HG02981 (cell line): ENCODE results near the gene ESRRB.

Source experiments
- ATAC-seq: cut with Tn5 transposase; IDR thresholded peaks from one replicate; pipeline ENCODE4 v1.9.1; 2021; ENCODE audit warnings: mild to moderate bottlenecking, moderate library complexity; ENCODE audit not compliant: unreplicated experiment

Gene ESRRB

DNA sequence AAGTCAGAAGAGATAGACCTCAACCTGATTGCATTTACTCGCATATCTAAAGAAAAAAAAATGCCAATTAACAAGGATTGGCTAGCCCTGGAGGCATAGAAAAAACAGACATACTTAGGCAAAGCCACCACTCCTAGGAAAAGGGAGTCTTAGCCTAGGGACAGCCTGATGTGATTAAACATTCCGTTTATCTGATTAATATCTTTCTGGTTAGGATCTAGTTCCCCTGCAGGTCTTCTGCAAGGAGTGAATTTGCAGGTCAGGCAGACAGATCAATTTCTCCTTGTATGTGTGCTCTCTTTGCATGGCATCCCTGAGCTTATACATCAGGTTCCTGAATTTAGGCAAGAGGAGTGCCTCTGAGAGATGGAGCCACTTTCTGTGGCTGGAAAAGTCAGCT is 70.5 kb downstream of the ESRRB start:
- ATAC-seq, result no peak

DNA sequence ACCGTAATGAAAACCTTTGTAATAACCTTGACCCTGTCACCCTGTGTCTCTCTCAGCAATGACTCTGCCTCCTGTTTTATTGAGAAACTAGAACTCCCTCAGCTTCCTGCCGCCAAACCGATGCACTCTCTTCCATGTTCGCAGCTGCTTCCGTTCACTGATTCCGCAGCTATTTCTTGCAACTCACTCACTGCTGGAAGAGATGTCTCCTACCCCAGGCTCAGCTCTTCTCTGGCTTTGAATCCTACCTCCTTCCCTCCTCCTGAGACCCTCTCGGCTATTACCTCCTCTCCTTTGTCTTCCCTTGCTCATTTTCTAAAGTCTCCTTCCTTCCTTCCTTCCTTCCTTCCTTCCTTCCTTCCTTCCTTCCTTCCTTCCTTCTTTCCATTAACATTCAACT is 71.0 kb downstream of the ESRRB start:
- ATAC-seq, result no peak

DNA sequence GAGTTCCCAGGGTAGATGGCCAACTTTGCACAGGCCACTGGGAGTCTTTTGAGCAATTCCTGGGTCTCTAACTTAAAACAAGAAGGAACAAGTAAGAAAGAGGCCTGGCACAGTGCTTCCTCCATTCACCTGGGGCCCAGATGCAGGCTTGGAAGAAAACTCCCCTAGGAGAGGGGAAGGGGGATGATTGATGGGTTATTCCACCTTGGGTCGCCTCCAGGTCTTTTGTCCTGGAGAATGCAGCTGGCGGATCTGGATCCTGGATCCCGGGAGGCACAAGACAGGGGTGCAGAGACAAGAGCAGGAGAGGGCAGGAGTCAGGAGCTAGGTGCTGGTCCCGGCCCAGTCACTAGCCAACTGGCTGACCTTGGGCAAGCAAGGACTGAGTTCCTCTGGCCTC is 74.5 kb downstream of the ESRRB start:
- ATAC-seq, result no peak

DNA sequence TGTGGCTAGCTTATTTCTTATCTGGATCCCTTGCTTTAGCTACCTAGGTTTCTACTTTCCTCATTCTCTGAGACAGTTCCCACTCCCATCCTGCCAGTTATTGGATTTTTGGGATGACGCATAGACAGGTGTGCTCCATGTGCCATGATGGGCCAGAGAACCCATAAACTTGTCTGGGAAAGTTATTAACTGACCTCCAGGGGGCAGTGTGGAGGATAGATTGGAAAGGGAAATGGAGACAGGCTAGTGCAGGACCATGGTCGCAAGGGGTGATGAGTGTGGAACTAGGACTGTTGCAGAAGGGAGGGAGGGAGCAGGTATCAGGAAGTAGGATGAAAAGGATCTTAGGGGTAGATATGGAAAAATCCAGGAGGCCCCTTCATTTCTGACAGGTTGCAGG is 80.3 kb downstream of the ESRRB start:
- ATAC-seq, result no peak

DNA sequence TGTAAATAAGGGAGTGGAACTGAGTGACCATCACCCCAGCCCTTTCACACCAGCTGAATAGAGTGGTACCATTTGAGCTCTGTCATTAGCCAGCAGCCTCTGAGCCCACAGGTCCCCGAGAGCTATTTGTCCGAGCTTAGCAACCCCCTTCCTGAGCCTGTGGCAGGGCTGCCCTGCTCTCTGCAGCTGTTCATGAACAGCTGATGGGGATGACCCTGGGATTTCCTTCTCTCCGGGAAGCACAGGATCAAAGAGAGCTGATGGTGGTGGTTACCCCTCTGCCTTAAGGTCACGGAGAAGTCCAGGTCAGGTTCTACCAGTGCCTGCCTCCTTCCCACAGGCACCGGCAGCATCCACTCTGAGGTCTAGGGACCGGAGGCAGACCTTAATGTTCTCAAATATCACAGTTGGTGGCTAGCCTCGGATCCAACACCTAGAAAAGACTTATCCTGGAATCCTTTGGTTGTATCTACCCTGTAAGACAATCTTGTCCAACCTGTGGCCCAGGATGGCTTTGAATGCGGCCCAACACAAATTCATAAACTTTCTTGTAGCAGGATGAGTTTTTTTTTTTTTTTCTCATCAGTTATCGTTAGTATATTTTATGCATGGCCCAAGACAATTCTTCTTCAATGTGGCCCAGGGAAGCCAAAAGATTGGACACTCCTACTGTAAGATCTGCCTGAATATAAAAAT is 81.1 kb downstream of the ESRRB start:
- no peak for ATAC-seq

DNA sequence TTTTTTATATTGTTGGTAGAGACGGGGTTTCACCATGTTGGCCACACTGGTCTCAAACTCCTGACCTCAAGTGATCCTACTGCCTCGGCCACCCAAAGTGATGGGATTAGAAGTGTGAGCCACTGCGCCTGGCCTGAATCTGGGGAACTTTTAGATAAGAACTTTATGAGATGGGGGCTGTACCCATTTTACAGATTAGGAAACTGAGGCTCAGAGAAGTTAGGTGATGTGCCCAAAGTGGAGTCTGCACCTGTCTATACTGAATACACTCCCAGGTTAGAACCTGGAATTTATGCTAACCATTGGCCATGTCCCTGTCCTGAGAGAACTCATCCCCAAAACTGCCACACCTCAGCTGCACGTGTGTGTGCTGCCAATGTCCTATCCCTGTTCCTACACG is 81.9 kb downstream of the ESRRB start:
- ATAC-seq, result no peak

DNA sequence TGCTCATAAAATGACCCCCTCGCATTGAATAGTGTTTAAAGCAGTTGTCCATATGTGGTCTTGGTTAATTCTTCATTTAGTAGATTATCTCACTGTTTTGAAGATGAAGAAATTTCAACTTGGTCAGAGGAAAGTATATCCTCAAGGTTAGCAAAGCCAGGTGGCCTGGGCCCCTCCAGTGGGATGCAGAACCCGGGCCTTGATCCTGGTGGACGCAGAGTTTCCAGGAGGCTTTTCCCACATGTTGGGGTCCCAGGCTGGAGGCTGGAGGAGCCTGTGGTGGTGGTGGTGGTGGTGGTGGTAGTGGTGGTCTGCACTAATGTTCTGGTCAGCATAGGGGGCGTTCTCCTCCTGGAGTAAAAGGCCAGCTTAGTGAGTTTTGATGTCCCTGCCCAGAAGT is 85.9 kb downstream of the ESRRB start:
- ATAC-seq, result no peak

DNA sequence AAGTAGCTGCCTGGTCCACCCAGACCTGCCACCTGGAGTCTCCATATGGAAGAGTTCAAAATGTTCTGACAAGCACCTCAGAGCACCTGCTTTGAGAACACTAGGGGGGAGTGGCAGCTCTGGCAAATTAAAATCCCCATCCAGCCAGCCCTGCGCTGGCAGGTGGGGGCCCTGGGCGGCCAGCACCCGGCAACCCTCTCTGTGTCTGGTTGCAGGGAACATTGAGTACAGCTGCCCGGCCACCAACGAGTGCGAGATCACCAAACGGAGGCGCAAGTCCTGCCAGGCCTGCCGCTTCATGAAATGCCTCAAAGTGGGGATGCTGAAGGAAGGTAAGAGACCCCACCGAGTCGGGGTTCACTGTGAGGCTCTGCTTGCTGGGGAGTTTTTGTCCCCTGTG is 86.4 kb downstream of the ESRRB start:
- no peak for ATAC-seq

DNA sequence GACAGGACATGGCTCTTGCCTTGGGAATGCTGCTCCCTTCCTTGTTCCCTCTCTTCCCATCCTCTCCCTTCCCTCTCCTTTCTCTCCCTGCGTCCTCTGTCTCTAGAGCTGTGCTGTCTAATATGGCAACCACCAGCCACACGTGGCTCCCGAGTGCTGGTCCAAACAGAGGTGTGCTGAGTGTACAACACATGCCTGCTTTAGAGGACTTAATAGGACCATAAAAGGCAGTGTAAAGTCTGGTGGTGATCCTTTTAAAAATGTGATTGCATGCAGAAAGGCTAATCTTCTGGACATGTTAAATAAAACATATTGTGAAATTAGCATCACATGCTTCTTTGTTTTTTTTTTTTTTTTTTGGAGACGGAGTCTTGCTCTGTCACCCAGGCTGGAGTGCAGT is 87.2 kb downstream of the ESRRB start:
- ATAC-seq, result no peak

DNA sequence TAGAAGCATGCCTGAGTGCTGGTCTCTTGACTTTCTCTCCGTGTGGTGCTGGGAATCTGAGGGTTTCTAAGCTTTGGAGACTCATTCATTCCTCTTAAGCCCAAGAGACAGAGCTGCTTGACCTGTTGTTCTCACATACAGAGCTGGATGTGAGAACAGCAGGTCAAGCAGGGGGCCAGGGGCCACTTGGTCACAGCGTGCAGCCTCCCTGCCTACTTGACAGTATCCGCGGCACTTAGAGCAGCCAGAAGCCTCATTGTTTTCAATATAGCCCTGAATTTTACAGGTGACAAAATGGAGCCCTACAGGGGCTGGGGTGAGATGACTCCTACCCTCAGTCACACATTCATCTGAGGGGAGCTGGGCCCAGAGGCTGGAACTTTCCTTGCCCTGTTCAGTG is 88.9 kb downstream of the ESRRB start:
- no peak for ATAC-seq

DNA sequence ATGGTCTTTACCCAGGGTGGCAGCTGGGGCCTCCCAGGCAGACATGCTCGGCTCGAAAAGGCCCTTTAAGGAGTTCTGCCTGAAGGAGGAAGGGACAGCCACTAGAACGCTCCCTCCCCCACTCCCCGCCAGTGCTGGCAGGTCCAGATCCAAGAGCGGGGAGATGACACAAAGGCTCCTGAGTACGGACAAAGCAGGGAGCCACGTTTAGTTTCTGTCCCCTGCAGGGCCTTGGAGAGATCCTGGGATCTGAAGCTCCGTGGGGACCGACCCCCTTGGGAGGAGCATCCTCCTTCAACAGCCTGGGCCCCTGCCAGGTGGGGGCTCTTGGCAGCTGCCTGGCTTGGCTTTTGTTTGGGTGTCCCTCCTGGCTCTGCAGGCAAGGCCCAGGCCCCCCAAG is 89.7 kb downstream of the ESRRB start:
- ATAC-seq, result no peak

DNA sequence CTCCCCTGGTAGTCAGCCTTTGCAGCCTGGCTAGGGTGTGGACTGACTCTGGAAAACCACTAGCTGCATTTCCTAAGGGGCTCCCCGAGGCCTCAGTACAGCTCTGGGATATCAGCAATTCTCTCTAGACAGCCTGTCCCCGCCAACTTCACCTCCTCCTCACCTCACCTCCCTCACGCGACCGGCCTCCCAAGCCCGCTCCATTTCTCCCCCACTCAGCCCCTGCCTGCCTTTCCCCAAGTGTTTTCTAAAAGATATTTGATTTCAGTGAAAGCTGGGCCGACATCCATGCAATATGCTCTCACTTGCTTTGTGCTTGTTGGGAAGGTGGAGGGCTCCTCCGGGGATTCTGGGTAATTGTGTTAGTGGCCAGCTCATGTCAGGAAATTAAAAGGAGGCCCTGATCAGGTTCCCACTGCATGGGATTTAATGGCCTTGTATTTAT is 91.8 kb downstream of the ESRRB start:
- no peak for ATAC-seq

DNA sequence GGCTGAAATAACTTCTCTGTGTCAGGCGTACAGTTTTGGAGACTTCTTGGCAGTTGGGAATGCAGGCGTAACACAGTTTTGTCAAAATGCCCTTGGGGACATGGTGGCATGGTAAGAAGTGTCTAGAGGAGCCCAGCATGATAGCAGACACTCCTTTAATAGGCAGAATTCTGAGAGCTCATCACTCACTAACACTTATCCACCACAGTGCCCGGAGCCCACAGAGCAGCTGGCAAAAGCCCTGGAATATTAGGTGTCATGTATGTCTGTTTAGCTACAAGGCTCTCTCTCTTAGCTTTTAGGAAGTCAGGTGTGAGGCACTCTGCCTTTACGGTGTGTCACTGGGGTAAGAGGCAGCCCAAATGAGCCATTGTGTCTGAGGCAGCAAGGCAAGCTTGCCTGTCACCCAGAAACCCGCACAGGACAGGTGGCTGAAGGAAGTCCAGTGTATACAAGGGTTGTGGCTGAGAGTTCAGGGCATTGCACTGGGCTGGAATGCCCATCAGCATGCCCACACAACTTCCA is 96.3 kb downstream of the ESRRB start:
- no peak for ATAC-seq

DNA sequence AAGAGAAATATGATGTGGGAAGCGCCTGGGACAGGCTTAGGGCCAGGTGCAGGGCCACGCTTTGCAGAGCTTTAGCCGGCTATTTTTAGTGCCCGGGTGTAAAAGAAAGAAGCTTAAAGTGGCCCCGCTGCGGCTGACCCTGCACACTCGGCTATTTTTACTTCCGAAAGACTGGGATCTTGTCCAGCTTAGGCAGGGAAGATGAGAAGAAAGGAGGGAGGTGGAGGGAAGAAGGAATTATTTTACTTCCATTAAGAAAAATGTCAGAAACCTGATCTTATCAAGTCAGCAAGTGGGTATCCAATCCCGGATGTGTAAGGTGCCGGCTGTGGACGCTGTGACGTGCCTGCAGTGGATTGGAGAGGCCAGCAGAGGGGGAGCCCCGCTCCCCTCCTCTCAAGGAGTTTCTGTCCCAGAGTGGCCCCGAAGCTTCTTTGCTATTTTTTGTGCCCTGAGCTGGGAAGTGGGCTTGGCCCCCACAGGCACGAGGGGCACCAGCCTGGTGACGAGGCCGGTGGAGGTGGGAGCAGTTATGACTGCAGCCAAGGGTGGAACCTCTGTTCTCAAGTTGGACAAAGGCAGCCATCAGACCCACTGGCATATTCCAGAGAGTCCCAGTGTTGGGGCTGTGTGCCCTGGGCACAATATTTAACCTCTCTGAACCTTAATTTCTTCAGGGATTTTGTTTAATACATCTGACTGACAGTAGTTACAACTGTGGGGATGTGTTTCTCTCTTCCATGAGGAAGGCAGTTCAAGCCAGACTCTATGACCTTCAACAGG is 97.7 kb downstream of the ESRRB start:
- ATAC-seq, result no peak

DNA sequence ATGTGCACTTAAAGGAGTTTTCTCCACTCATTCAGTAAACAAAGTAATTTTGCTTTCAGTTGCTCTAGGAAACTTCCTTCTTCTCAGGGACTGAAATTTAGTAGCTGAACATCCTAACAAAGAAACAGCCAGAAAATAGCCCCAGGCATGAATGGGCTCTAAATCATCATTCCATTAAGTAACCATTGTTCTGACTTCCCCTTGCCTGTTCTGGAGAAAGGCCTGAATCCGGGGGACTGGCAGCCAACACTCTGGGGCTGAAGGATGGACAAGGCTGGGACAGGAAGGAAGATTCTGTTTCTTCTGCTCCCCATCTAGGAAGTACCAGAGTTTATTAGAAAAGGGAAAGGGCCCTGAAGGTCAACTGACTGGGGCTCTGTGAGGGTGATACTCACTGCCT is 104.5 kb downstream of the ESRRB start:
- no peak for ATAC-seq

DNA sequence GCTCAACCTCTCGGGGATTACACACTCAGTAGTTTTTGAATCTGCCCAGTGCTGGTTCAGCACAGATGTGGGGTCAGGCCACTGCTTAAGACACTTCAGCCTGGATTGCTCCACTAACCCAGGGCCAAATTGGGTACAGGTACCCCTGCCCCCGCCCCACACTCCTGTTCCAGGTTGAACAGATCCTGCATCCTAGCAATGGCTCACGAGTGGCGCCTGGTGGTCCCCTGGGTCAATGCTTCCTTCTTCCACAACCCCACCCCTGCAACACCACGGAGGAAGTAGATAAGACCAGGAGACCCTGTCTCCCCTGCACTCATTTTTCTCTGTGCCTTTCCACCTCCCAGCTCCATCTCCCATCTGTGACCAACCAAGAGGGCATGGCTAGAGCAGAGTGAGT is 108.4 kb downstream of the ESRRB start:
- ATAC-seq, result no peak

DNA sequence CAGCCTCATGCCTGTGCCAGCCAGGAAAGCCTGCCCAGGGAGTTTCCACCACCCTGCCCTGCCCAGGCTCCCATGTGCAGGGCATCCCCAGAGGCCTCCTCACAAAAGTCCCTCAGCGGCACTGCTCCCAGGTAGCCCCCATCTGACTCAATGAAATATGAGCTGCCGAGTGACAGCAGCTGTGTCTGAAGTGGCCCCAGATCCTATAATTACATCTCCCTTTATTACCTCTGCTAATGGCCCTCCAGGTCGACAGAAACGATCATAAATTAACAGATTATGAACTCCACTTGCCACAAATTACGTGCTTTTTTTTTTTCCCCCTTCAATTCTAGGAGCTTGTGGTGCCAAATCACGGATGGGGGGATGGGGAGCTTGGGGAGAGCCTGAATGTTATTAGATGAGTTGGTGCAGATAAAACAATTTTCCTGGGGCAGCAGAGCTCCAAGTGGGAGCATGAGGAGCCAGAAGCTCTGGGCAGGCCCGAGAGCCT is 110.4 kb downstream of the ESRRB start:
- ATAC-seq, result no peak

DNA sequence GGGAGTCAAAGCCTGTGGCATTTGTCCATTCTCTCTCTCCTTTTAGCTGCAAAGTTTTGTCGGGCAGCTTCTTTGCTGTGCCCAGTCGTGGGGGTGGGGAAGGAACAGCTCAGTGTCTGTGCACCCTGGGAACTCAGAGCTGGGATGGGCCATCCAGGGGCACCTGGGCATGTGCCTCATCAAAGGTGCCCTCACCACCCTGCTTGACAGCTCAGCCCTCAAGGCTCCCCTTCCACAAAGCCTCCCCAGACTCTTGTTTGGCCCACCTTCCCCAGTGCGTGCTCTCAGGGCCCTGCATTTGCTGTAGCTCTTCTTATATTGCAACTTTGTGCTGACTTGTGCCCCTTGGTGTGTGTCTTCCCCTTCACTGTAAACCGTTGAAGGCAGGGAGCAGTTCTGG is 112.6 kb downstream of the ESRRB start:
- ATAC-seq, result no peak

DNA sequence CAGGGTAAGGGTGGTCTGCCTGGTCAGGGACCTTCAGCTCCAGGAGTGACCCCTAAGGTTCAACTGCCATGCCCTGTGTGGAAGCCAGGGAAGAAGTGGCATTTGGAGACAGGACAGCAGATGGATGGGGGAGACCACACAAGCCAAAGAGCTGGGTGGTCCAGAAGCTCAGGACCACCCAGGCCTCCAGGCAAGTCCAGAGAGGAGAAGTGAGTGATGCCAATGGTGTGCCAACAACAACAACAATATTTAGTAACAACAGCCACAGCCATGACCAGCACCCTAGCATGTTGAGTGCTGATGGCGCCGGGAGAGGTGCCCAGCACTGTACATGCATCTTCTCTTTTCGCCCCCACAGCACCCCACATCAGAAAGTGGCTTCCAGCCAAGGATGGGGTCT is 113.7 kb downstream of the ESRRB start:
- ATAC-seq, result no peak

DNA sequence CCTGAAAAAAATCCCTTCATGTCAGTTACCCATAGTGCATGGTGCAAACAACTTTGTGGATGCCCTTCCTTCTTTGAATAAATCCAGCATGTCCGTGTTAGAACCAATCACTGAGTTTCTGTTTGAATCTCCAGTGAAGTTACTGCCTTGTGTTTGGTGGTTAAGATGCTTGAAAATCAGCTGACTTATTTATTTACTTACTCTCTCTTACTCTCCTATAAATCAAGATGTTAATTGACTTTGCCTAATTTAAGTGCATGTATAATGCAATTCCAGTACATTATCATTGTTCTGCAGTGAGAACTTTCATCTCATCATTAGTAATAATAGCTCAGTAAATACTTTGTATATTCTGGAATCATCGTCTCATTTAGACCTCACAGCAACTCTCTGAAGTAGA is 114.2 kb downstream of the ESRRB start:
- no peak for ATAC-seq

DNA sequence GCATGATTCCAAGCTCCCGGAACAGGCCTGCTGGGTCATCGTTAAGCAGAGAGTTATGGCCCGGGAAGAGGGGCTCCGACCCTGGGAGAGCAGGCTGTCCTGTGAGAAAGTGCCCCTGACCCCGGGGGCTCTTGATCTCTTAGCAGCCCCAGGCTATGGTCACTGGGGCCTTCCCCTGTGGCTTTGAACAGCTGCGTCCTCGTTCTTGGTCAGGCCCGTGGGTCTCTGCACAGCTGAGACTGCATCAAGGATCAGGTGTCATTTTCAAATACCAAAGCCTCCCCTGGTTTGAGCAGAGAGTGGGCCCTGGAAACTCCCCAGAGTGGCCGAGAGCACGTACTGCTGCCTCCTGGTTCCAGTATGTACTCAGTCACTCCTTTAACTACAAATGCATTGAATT is 114.8 kb downstream of the ESRRB start:
- ATAC-seq, result no peak
